OCI-LY3 (cell line): ENCODE data around the gene ANKS1B.
"Not testable (repeated sequence)": the region's sequence is repeated elsewhere in the genome, so short reads cannot be mapped to it uniquely, and the experiment has no call there.

Experiments used
- H2AFZ ChIP-seq: fragments of 200-600, 300-600 bp; shearing (Covaris generic); 2 replicates; pipeline ENCODE4 v1.6.0; 2014; ENCODE audit warnings: antibody characterized with exemption, low read depth, low read length
- H3K27ac ChIP-seq: fragments of 200-600, 300-600 bp; sonication (generic); 2 replicates; pipeline ENCODE4 v1.5.1; 2014; ENCODE audit warnings: mild to moderate bottlenecking, low read length, moderate library complexity, mixed read lengths
- H3K27me3 ChIP-seq: fragments of 200-600, 300-600 bp; sonication (generic); 2 replicates; pipeline ENCODE4 v1.6.1; 2014; ENCODE audit warnings: low read depth, low read length, mixed read lengths
- H3K36me3 ChIP-seq: fragments of 200-600, 300-600 bp; sonication (generic); replicated peaks from 2 replicates; pipeline ENCODE3; 2014; ENCODE audit warnings: low read depth, low read length, mixed read lengths
- H3K4me1 ChIP-seq: fragments of 300-600, 200-600 bp; sonication (generic); 2 replicates; pipeline ENCODE4 v1.6.1; 2014; ENCODE audit warnings: low read length, mixed read lengths
- H3K4me2 ChIP-seq: fragments of 200-600, 300-600 bp; sonication (generic); 2 replicates; pipeline ENCODE4 v1.6.1; 2014; ENCODE audit warnings: low read length, mixed read lengths
- H3K4me3 ChIP-seq: fragments of 300-600, 200-600 bp; sonication (generic); 2 replicates; pipeline ENCODE4 v1.5.1; 2014; ENCODE audit warnings: antibody characterized with exemption, mild to moderate bottlenecking, low read length, moderate library complexity
- H3K79me2 ChIP-seq: fragments of 300-600, 200-600 bp; shearing (Covaris generic); 2 replicates; pipeline ENCODE4 v1.6.1; 2014; ENCODE audit warnings: mild to moderate bottlenecking, low read length, mixed read lengths
- H3K9ac ChIP-seq: fragments of 300-600, 200-600 bp; shearing (Covaris generic); 2 replicates; pipeline ENCODE4 v1.6.0; 2014; ENCODE audit warnings: mild to moderate bottlenecking, low read length, moderate library complexity
- H3K9me3 ChIP-seq: fragments of 200-600, 300-600 bp; shearing (Covaris generic); 2 replicates; pipeline ENCODE4 v1.6.1; 2014; ENCODE audit warnings: low read length, mixed read lengths; ENCODE audit not compliant: insufficient read depth
- H4K20me1 ChIP-seq: fragments of 200-600, 300-600 bp; sonication (generic); 2 replicates; pipeline ENCODE4 v1.6.1; 2016; ENCODE audit warnings: low read length, mixed read lengths; ENCODE audit not compliant: insufficient read depth
- EZH2phosphoT487 ChIP-seq: fragments of 200-600 bp; shearing (Covaris generic); IDR thresholded peaks from 2 replicates; pipeline ENCODE4 v1.6.1; 2018; ENCODE audit warnings: antibody characterized with exemption, mixed run types, low read depth
- TF ChIP-seq, protein P1 (sequence below): fragments of 200-600, 300-600 bp; sonication (generic); IDR thresholded peaks from 2 replicates; pipeline ENCODE4 v1.5.1; 2014; ENCODE audit warnings: antibody characterized with exemption, low read length, low read depth

Gene ANKS1B

DNA sequence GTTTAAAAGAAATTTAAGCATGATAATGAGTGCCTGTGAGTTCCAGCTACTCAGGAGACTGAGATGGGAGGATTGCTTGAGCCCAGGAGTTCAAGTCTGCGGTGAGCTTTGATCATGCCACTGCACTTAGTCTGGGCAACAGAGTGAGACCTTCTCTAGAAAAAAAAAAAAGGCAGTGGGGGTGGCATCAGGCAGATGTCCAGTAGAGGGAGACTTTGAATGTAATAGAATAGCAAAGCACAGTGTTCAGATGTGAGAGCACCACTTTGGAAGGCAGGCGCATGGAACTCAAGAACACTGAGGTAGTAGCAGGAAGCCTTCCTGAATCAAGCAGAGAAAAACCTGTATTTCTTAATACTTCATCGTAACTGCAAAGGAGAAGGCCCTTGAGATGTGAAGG, 731.7 kb downstream of the ANKS1B start:
- Histone ChIP-seq H3K27ac (no peak overlapping the region), H3K9ac (no peak overlapping the region), H4K20me1 (no peaks in the 10 kb centered on the region), H3K36me3 (no peaks in the 10 kb centered on the region), H2AFZ (peak overlapping the region; percentile 57; the same call in 1 of the 2 replicates), H3K4me1 (peaks cover 26% of the 10 kb centered on the region), H3K4me3 (no peak overlapping the region), H3K27me3 (no peaks in the 10 kb centered on the region), H3K4me2 (no peak overlapping the region), H3K9me3 (no peaks in the 10 kb centered on the region), H3K79me2 (no peaks in the 10 kb centered on the region)
- TF ChIP-seq, protein P1, sequence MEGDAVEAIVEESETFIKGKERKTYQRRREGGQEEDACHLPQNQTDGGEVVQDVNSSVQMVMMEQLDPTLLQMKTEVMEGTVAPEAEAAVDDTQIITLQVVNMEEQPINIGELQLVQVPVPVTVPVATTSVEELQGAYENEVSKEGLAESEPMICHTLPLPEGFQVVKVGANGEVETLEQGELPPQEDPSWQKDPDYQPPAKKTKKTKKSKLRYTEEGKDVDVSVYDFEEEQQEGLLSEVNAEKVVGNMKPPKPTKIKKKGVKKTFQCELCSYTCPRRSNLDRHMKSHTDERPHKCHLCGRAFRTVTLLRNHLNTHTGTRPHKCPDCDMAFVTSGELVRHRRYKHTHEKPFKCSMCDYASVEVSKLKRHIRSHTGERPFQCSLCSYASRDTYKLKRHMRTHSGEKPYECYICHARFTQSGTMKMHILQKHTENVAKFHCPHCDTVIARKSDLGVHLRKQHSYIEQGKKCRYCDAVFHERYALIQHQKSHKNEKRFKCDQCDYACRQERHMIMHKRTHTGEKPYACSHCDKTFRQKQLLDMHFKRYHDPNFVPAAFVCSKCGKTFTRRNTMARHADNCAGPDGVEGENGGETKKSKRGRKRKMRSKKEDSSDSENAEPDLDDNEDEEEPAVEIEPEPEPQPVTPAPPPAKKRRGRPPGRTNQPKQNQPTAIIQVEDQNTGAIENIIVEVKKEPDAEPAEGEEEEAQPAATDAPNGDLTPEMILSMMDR = peak; percentile 55
- no peak for TF ChIP-seq EZH2phosphoT487

DNA sequence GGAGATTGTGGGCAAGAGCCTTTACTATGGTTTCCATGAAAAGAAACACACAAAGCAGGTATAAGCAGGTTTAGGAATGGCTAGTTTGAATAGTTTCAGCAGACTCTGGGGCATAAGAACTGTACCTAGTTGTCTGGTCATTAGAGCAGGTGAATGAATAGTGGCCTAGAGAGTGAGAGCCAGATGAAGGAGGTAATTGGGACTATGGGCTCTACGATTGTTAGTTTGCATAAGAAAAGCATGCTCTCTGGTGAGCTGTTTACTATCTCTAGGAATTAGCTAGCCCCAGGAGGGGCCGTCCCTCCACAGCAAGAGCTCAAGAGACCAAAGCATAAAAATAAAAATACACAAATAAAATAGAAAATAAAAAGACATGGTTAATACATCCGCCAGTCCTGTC, 734.6 kb downstream of the ANKS1B start:
- H4K20me1 ChIP-seq = no peaks in the 10 kb centered on the region
- peaks cover 26% of the 10 kb centered on the region for H3K4me1 ChIP-seq
- TF ChIP-seq EZH2phosphoT487 = no peak
- TF ChIP-seq, protein P1 = no peak
- H3K27me3 ChIP-seq = no peaks in the 10 kb centered on the region
- no peak overlapping the region for H3K27ac ChIP-seq
- no peaks in the 10 kb centered on the region for H3K36me3 ChIP-seq
- no peak overlapping the region for H3K4me2 ChIP-seq
- H3K4me3 ChIP-seq = no peak overlapping the region
- no peaks in the 10 kb centered on the region for H3K79me2 ChIP-seq
- no peak overlapping the region for H2AFZ ChIP-seq
- no peak overlapping the region for H3K9ac ChIP-seq
- no peaks in the 10 kb centered on the region for H3K9me3 ChIP-seq

DNA sequence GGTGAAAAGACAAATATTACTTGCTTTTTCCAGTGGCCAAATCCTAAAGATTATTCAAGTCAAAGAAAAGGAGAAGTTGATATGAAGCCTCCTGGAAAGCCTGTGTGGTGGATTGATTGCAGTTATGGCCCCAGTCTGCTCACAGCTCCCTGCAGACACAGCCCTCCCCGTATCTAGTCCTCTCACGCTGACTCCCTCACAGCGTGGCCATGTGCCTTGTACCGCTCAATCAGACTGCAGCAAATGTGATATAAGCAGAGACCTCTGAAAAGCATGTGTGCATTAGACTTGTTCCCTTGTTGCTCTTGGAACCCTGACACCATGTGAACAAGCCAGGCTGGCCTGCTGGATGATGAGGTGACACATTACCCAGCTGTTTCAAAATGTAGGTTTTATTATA, 735.2 kb downstream of the ANKS1B start:
- H3K9me3 ChIP-seq = no peaks in the 10 kb centered on the region
- H4K20me1 ChIP-seq = no peaks in the 10 kb centered on the region
- no peak overlapping the region for H3K27ac ChIP-seq
- H3K9ac ChIP-seq = no peak overlapping the region
- no peaks in the 10 kb centered on the region for H3K36me3 ChIP-seq
- no peak overlapping the region for H2AFZ ChIP-seq
- no peaks in the 10 kb centered on the region for H3K27me3 ChIP-seq
- H3K79me2 ChIP-seq = no peaks in the 10 kb centered on the region
- TF ChIP-seq, protein P1 = no peak
- TF ChIP-seq EZH2phosphoT487 = no peak
- H3K4me3 ChIP-seq = no peak overlapping the region
- no peak overlapping the region for H3K4me2 ChIP-seq
- H3K4me1 ChIP-seq = peaks cover 24% of the 10 kb centered on the region

DNA sequence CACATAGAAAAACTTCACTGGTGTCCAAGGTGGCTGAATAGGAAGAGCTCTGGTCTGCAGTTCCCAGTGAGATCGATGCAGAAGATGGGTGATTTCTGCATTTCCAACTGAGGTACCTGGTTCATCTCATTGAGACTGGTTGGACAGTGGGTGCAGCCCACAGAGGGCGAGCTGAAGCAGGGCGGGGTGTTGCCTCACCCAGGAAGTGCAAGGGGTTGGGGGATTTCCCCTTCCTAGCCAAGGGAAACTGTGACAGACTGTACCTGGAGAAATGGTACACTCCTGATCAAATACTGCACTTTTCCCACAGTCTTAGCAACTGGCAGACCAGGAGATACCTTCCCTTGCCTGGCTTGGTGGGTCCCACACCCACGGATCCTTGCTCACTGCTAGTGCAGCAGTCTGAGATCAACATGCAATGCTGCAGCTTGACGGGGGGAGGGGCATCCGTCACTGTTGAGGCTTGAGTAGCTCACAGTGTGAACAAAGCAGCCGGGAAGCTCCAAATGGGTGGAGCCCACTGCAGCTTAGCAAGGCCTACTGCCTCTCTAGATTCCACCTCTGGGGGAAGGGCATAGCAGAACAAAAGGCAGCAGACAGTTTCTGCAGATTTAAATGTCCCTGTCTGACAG, 746.7 kb downstream of the ANKS1B start:
- H2AFZ ChIP-seq, H3K27ac ChIP-seq, H4K20me1 ChIP-seq, H3K27me3 ChIP-seq, H3K4me1 ChIP-seq, H3K36me3 ChIP-seq, H3K4me3 ChIP-seq, H3K79me2 ChIP-seq, H3K9ac ChIP-seq, H3K9me3 ChIP-seq: not testable (repeated sequence)
- H3K4me2 ChIP-seq = peak overlapping the region; percentile 22; the same call in 1 of the 2 replicates

DNA sequence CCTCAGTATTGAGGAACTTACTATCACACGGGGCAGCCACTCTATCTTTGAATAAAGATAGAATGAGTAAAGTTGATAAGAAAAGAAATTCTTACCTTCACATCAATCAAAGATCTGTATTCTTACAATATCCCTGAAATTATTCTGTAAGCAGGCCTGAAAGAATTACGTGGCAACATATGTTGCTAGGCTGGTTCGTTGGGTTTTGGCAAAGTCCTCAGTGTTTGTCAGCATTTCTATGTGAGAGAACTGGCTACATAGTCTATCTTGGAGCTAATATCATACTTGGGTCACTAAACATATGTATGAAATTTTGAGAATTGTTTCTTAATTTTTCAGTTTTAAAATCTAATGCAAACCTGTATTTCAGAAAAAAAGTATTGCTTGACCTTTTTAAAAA, 749.4 kb downstream of the ANKS1B start:
- Histone ChIP-seq H3K79me2 (no peaks in the 10 kb centered on the region), H3K36me3 (peaks cover 4% of the 10 kb centered on the region), H3K9ac (no peak overlapping the region), H3K27ac (no peak overlapping the region), H4K20me1 (no peaks in the 10 kb centered on the region), H2AFZ (no peak overlapping the region), H3K4me2 (no peak overlapping the region), H3K9me3 (peaks cover 5% of the 10 kb centered on the region), H3K27me3 (no peaks in the 10 kb centered on the region), H3K4me1 (peaks cover 8% of the 10 kb centered on the region), H3K4me3 (no peak overlapping the region)
- TF ChIP-seq, protein P1 = no peak
- no peak for TF ChIP-seq EZH2phosphoT487
